ENCODE results near the gene CBLIF. TPM values are rescaled to one million over a fixed set of nuclear protein-coding genes. Genes with fewer than 3 reads are reported as not detected.

The CBLIF gene
- total and polyA plus RNA-seq, 2 of the 13 experiments (the other 11 are each of a cell fraction or from before 2014, with no cell fraction given), result not detected

GRCh38 chr11:59854871-59855270 is 9.6 kb upstream of the CBLIF start:
- 2% methylated on average over 2 of the region's 2 CpGs for WGBS (ENCODE audit: low lambda C conversion rate)
- intact Hi-C loops (cut with micrococcal nuclease; ENCODE audit: unreplicated experiment), result no loop called here
- POLR2A ChIA-PET, result no interaction called here

More at GRCh38 chr11:59854871-59855270, 9.6 kb upstream of the CBLIF start:
- no peak for FAIRE-seq
- Histone ChIP-seq H3K27ac (ENCODE audit: extremely low read length, insufficient read depth, low read length) (no peak overlapping the region), H3K4me3 (replicated peaks in 1 of 3; ENCODE audit: insufficient read depth in 1 of 3, low read depth in 2 of 3, low read length in 3 of 3) (no peak overlapping the region), H3K9me3 (ENCODE audit: low read length) (no peaks in the 10 kb centered on the region), H4K20me1 (ENCODE audit: insufficient read depth, low read length) (no peaks in the 10 kb centered on the region), H3K4me1 (ENCODE audit: insufficient read depth, low read length) (0 out of 2 replicates have a peak, but pooled peaks cover 7% of the 10 kb centered on the region), H3K9ac (ENCODE audit: insufficient read depth, low read depth, low read length) (no peak overlapping the region), H3K79me2 (ENCODE audit: insufficient read depth, low read length) (no peaks in the 10 kb centered on the region), H3K36me3 (replicated peaks in 1 of 2; ENCODE audit: control insufficient read depth in 1 of 2, insufficient read depth in 2 of 2, low read length in 2 of 2) (no peaks in the 10 kb centered on the region), H3K4me2 (ENCODE audit: low read depth, low read length) (no peak overlapping the region), H3K27me3 (ENCODE audit: control insufficient read depth in 1 of 2, insufficient read depth in 2 of 2, low read length in 2 of 2) (no peaks in the 10 kb centered on the region), H2AFZ (ENCODE audit: low read length) (no peak overlapping the region)
- no peak for DNase-seq (ENCODE audit: low spot score)
- in situ Hi-C loops (cut with HindIII; ENCODE audit: extremely low pct_ligation_motif_present, low pct_unique_long_range_greater_than_20kb), result no loop called here
- ATAC-seq, result no peak
- CTCF ChIA-PET (ENCODE audit: low intra/inter-chr PET ratio, low total read pairs), result no interaction called here
- TF ChIP-seq MEIS2 (CRISPR knock-in tag; IDR thresholded peaks at IDR 0.05) (no peak), ZNF614 (CRISPR knock-in tag; IDR thresholded peaks at IDR 0.05; ENCODE audit: borderline replicate concordance) (no peak), CAMTA2 (CRISPR knock-in tag; IDR thresholded peaks at IDR 0.05; ENCODE audit: borderline replicate concordance) (no peak), SRSF9 (IDR thresholded peaks at IDR 0.05; ENCODE audit: borderline replicate concordance, insufficient read depth, low read depth, low read length, poor library complexity, severe bottlenecking) (no peak), ZKSCAN5 (CRISPR knock-in tag; IDR thresholded peaks at IDR 0.05) (no peak), TFAP4 (IDR thresholded peaks at IDR 0.05; ENCODE audit: borderline replicate concordance, low read depth) (no peak), SP5 (CRISPR knock-in tag; IDR thresholded peaks at IDR 0.05; ENCODE audit: borderline replicate concordance, low read depth) (no peak), IRF2 (CRISPR knock-in tag; IDR thresholded peaks at IDR 0.05) (no peak), TCF12 (IDR thresholded peaks at IDR 0.05) (no peak), TCF12 (CRISPR knock-in tag; IDR thresholded peaks at IDR 0.05) (no peak), ZNF430 (CRISPR knock-in tag; IDR thresholded peaks at IDR 0.05) (no peak), FOXO4 (CRISPR knock-in tag; conservative IDR thresholded peaks at IDR 0.05) (no peak), ZFP37 (CRISPR knock-in tag; IDR thresholded peaks at IDR 0.05; ENCODE audit: borderline replicate concordance) (no peak), TFE3 (CRISPR knock-in tag; IDR thresholded peaks at IDR 0.05) (no peak), ZNF512 (CRISPR knock-in tag; IDR thresholded peaks at IDR 0.05) (no peak)
- BruUV-seq (replicated peaks), result no TSS peak
